H1 (cell line): Measurements from ENCODE around the gene CSGALNACT2. TPM values are rescaled to one million over a fixed set of nuclear protein-coding genes. Genes with fewer than 3 reads are reported as not detected.

Experiments used
- CTCF ChIA-PET: fragments of 300-600 bp; sonication (Branson Sonifier 250); formaldehyde crosslinking; loops from one replicate; lab custom pipeline; 2021; ENCODE audit not compliant: partially characterized antibody; lab: Charles Lee
- POLR2A ChIA-PET: fragments of 300-600 bp; sonication (Branson Sonifier 250); formaldehyde crosslinking; loops from one replicate; lab custom pipeline; 2021; ENCODE audit warnings: inconsistent platforms; ENCODE audit not compliant: partially characterized antibody; lab: Charles Lee
- DNase-seq, 2 experiments: peaks; one replicate each; pipeline versions ENCODE4 v3.0.0 to v3.0.0-alpha.2; 2010 to 2022; ENCODE audit warnings: low spot score in 2 of 2, low read depth in 1 of 2, mixed read lengths in 1 of 2
- FAIRE-seq: peaks from 2 replicates; lab custom pipeline; 2011; peaks lifted over from hg19 to GRCh38; lab: Jason Lieb, UNC
- H2AFZ ChIP-seq: 2 replicates; pipeline ENCODE4 v1.8.1; 2012; ENCODE audit warnings: low read length, inconsistent platforms
- H2AK5ac ChIP-seq: 2 replicates; pipeline ENCODE4 v1.6.1; 2013; ENCODE audit warnings: low read depth, low read length
- H2BK120ac ChIP-seq: replicated peaks from 2 replicates; pipeline ENCODE3; 2013; ENCODE audit warnings: low read depth, low read length, inconsistent platforms
- H2BK12ac ChIP-seq: 2 replicates; pipeline ENCODE4 v1.6.1; 2013; ENCODE audit warnings: low read depth, low read length
- H2BK15ac ChIP-seq: 2 replicates; pipeline ENCODE4 v1.6.1; 2013; ENCODE audit warnings: low read length
- H2BK20ac ChIP-seq: 2 replicates; pipeline ENCODE4 v1.6.1; 2013; ENCODE audit warnings: low read length
- H2BK5ac ChIP-seq: 2 replicates; pipeline ENCODE4 v1.6.1; 2013; ENCODE audit warnings: low read depth, low read length
- H3K14ac ChIP-seq: 2 replicates; pipeline ENCODE4 v1.6.1; 2013; ENCODE audit warnings: inconsistent platforms; ENCODE audit not compliant: insufficient read length
- H3K18ac ChIP-seq: 2 replicates; pipeline ENCODE4 v1.6.1; 2013; ENCODE audit warnings: low read length; ENCODE audit errors: extremely low read depth
- H3K23ac ChIP-seq: 2 replicates; pipeline ENCODE4 v1.6.1; 2013; ENCODE audit warnings: inconsistent platforms; ENCODE audit not compliant: insufficient read length
- H3K23me2 ChIP-seq: 2 replicates; pipeline ENCODE4 v1.6.1; 2013; ENCODE audit warnings: low read depth, low read length
- H3K27ac ChIP-seq: 2 replicates; pipeline ENCODE4 v1.6.1; 2011; ENCODE audit warnings: low read depth, low read length, inconsistent platforms
- H3K27me3 ChIP-seq, 4 experiments: replicated peaks in 1 of 4; 1 replicate in 1 of 4; 2 replicates in 3 of 4; pipeline versions ENCODE4 v1.6.1 to v1.8.1; 2011 to 2013; ENCODE audit warnings: low read length in 3 of 4, mild to moderate bottlenecking in 3 of 4, inconsistent platforms in 2 of 4, mixed read lengths in 2 of 4, moderate library complexity in 1 of 4; ENCODE audit not compliant: control insufficient read depth in 3 of 4, insufficient read depth in 3 of 4; ENCODE audit errors: extremely low read depth in 1 of 4
- H3K36me3 ChIP-seq, 4 experiments: 2 replicates each; pipeline versions ENCODE4 v1.6.1 to v1.8.1; 2011 to 2013; ENCODE audit warnings: mild to moderate bottlenecking in 4 of 4, low read length in 3 of 4, moderate library complexity in 2 of 4, control low read depth in 1 of 4, inconsistent platforms in 1 of 4; ENCODE audit not compliant: insufficient read depth in 4 of 4, control insufficient read depth in 2 of 4
- H3K4ac ChIP-seq: replicated peaks from 2 replicates; pipeline ENCODE3; 2013; ENCODE audit warnings: low read length, low read depth, mixed read lengths, inconsistent platforms; ENCODE audit not compliant: insufficient read length
- H3K4me1 ChIP-seq, 4 experiments: replicated peaks in 1 of 4; 1 replicate in 1 of 4; 2 replicates in 3 of 4; pipeline versions ENCODE4 v1.6.1 to v1.8.1; 2011 to 2013; ENCODE audit warnings: low read length in 3 of 4, inconsistent platforms in 2 of 4, mixed read lengths in 1 of 4; ENCODE audit not compliant: insufficient read depth in 4 of 4, control insufficient read depth in 3 of 4
- H3K4me2 ChIP-seq, 2 experiments: 2 replicates each; pipeline versions ENCODE4 v1.6.1 to v1.8.1; 2011 to 2013; ENCODE audit warnings: low read depth in 2 of 2, low read length in 2 of 2, control low read depth in 1 of 2, inconsistent platforms in 1 of 2, mild to moderate bottlenecking in 1 of 2; ENCODE audit not compliant: insufficient read depth in 1 of 2
- H3K4me3 ChIP-seq, 4 experiments: fragments of 200-600, 300-600 bp in 1 of 4; sonication (generic), shearing (Covaris generic), sonication (Bioruptor Twin) in 1 of 4; 2 replicates each; pipeline versions ENCODE4 v1.5.1 to v1.8.1; 2011 to 2016; ENCODE audit warnings: low read length in 4 of 4, low read depth in 3 of 4, control low read depth in 2 of 4, inconsistent platforms in 2 of 4, mild to moderate bottlenecking in 2 of 4, mixed read lengths in 1 of 4, moderate library complexity in 1 of 4; ENCODE audit not compliant: insufficient read depth in 2 of 4; ENCODE audit errors: extremely low read depth in 1 of 4
- H3K56ac ChIP-seq: replicated peaks from 2 replicates; pipeline ENCODE3; 2013; ENCODE audit warnings: low read depth, mild to moderate bottlenecking, mixed read lengths, low read length, inconsistent platforms; ENCODE audit not compliant: insufficient read length
- H3K79me1 ChIP-seq: 2 replicates; pipeline ENCODE4 v1.6.1; 2013; ENCODE audit warnings: low read depth, low read length, control low read depth
- H3K79me2 ChIP-seq, 2 experiments: 2 replicates each; pipeline versions ENCODE4 v1.6.1 to v1.8.1; 2012 to 2013; ENCODE audit warnings: low read length in 2 of 2, mild to moderate bottlenecking in 2 of 2, inconsistent platforms in 1 of 2; ENCODE audit not compliant: insufficient read depth in 2 of 2, control insufficient read depth in 1 of 2
- H3K9ac ChIP-seq, 4 experiments: replicated peaks in 1 of 4; 1 replicate in 1 of 4; 2 replicates in 3 of 4; pipeline versions ENCODE4 v1.6.1 to v1.8.1; 2011 to 2013; ENCODE audit warnings: low read depth in 3 of 4, low read length in 3 of 4, control low read depth in 2 of 4, mild to moderate bottlenecking in 2 of 4, moderate library complexity in 2 of 4, inconsistent platforms in 1 of 4; ENCODE audit errors: extremely low read depth in 1 of 4
- H3K9me3 ChIP-seq, 2 experiments: 2 replicates each; pipeline versions ENCODE4 v1.6.1 to v1.8.1; 2012 to 2013; ENCODE audit warnings: mild to moderate bottlenecking in 2 of 2, moderate library complexity in 2 of 2, control low read depth in 1 of 2, inconsistent platforms in 1 of 2, low read depth in 1 of 2, low read length in 1 of 2, mixed read lengths in 1 of 2; ENCODE audit not compliant: insufficient read depth in 2 of 2
- H4K20me1 ChIP-seq, 2 experiments: replicated peaks in 1 of 2; 2 replicates each; pipeline versions ENCODE3 to v1.8.1; 2011 to 2013; ENCODE audit warnings: inconsistent platforms in 2 of 2, low read length in 2 of 2, mild to moderate bottlenecking in 1 of 2; ENCODE audit not compliant: insufficient read depth in 2 of 2, control insufficient read depth in 1 of 2
- H4K5ac ChIP-seq: 2 replicates; pipeline ENCODE4 v1.6.1; 2013; ENCODE audit warnings: low read length, low read depth, mixed read lengths, inconsistent platforms; ENCODE audit not compliant: insufficient read length
- H4K8ac ChIP-seq: 2 replicates; pipeline ENCODE4 v1.8.0; 2013; ENCODE audit warnings: mild to moderate bottlenecking, moderate library complexity, low read length, inconsistent platforms; ENCODE audit not compliant: insufficient read depth; ENCODE audit errors: extremely low read depth
- H4K91ac ChIP-seq: replicated peaks from 2 replicates; pipeline ENCODE3; 2013; ENCODE audit warnings: low read length, mixed read lengths, inconsistent platforms; ENCODE audit not compliant: insufficient read length
- CTCF ChIP-seq, 3 experiments: IDR thresholded peaks; 1 replicate in 2 of 3; 2 replicates in 1 of 3; pipeline versions ENCODE4 v1.5.1 to v1.6.1; 2011; ENCODE audit warnings: low read length in 3 of 3, mild to moderate bottlenecking in 3 of 3, inconsistent platforms in 2 of 3, low read depth in 1 of 3, moderate library complexity in 1 of 3; ENCODE audit not compliant: insufficient read depth in 1 of 3; ENCODE audit errors: control extremely low read depth in 1 of 3
- E2F6 ChIP-seq: IDR thresholded peaks from 2 replicates; pipeline ENCODE4 v1.6.1; 2012; ENCODE audit warnings: inconsistent platforms
- EP300 ChIP-seq, 2 experiments: IDR thresholded peaks; 1 replicate in 1 of 2; 2 replicates in 1 of 2; pipeline ENCODE4 v1.6.1; 2011 to 2012; ENCODE audit warnings: low read depth in 2 of 2, low read length in 2 of 2, mild to moderate bottlenecking in 2 of 2, borderline replicate concordance in 1 of 2, inconsistent platforms in 1 of 2, moderate library complexity in 1 of 2
- KDM4A ChIP-seq: IDR thresholded peaks from one replicate; pipeline ENCODE4 v1.7.1; 2012; ENCODE audit warnings: low read depth, mild to moderate bottlenecking, moderate library complexity, low read length, inconsistent platforms; ENCODE audit not compliant: severe bottlenecking
- whole genome bisulfite sequencing, 2 experiments: shearing (Covaris generic) in 1 of 2; methylation state at CpG; one replicate each; pipeline versions ENCODE4 v1.1.6 to v1.1.7; 2013 to 2015; ENCODE audit warnings: low lambda C conversion rate in 2 of 2, mixed read lengths in 2 of 2, inconsistent platforms in 1 of 2, low coverage in 1 of 2, missing lambda C conversion rate in 1 of 2; ENCODE audit not compliant: insufficient replicate concordance in 2 of 2, insufficient coverage in 1 of 2, insufficient read length in 1 of 2; ENCODE audit errors: extremely low coverage in 1 of 2, missing lambda C conversion rate in 1 of 2; 5-methylcytosine and 5-hydroxymethylcytosine counted together
- polyA plus RNA-seq, 7 experiments: library from polyadenylated mRNA; depleted of rRNA in 3 of 7; stranded (reverse) in 5 of 7; unstranded in 2 of 7; fragments of >200 nt in 5 of 7; fragments of 200-250 nt in 2 of 7; gene quantifications; 1 replicate in 5 of 7; 2 replicates in 1 of 7; 4 replicates in 1 of 7; pipeline versions ENCODE4 v1.2.1 to v1.2.3, GENCODE V29; 2011 to 2013; ENCODE audit warnings: missing spikeins in 2 of 7, mixed read lengths in 2 of 7
- total RNA-seq: library from RNA; stranded (reverse); fragmentation: NEBNext Ultra II Directional; extraction: Animal tissue kit (Norgen Biotek cat#: 25700); gene quantifications from 2 replicates; pipeline ENCODE4 v1.2.1, GENCODE V29; 2021

Gene CSGALNACT2
- total and polyA plus RNA-seq, 2 of the 8 experiments (the other 6 are each of a cell fraction or from before 2014, with no cell fraction given) = 2.6 to 5.3 TPM

- H4K20me1 ChIP-seq = peaks cover 1 to 21% of the 10 kb centered on the region in 2 experiments
- POLR2A ChIA-PET = interaction anchor here (0.6 to 1.5 kb wide), 6 partner anchors 8 to 418 kb away, joined by 3 to 5 read pairs (median 3); no protein-coding TSS in a partner anchor
- H3K4me1 ChIP-seq = peaks cover 0 to 10% (median 4%) of the 10 kb centered on the region in 4 experiments; a peak in 5 of 7 replicates
- H3K23ac ChIP-seq = no peak overlapping the region
- H3K4ac ChIP-seq = no peak overlapping the region
- peak in 1 of 2 experiments; percentile 43 for DNase-seq
- no peak overlapping the region for H2AK5ac ChIP-seq
- FAIRE-seq = no peak
- no peak overlapping the region for H2BK20ac ChIP-seq
- H3K36me3 ChIP-seq = peaks cover 8 to 27% (median 25%) of the 10 kb centered on the region in 4 experiments
- no peak overlapping the region for H3K9ac ChIP-seq
- no peak overlapping the region for H2BK120ac ChIP-seq
- H4K5ac ChIP-seq = no peak overlapping the region
- H3K14ac ChIP-seq = no peak overlapping the region
- H3K23me2 ChIP-seq = peaks cover 5% of the 10 kb centered on the region; the same call in 1 of the 2 replicates
- H3K27me3 ChIP-seq = no peaks in the 10 kb centered on the region
- H2BK12ac ChIP-seq = no peak overlapping the region
- WGBS, 2 experiments = 87% methylated on average over 11 of the region's 11 CpGs; no CpG with 5 or more reads in 1 of the 2 experiments
- no peak overlapping the region for H2AFZ ChIP-seq
- no peaks in the 10 kb centered on the region for H3K9me3 ChIP-seq
- peak overlapping the region; percentile 14 to 73; a peak in 2 of 4 replicates for H3K4me2 ChIP-seq
- no peak overlapping the region for H4K91ac ChIP-seq
- no peak overlapping the region for H2BK5ac ChIP-seq
- no peak overlapping the region for H2BK15ac ChIP-seq
- H3K27ac ChIP-seq = no peak overlapping the region
- CTCF ChIA-PET = interaction anchor here (0.5 to 8.1 kb wide), 29 partner anchors 8 to 580 kb away, joined by 3 to 159 read pairs (median 6); no protein-coding TSS in a partner anchor
- H3K79me2 ChIP-seq = no peaks in the 10 kb centered on the region; a peak in 1 of 4 replicates
- no peak overlapping the region; the same call in 1 of the 2 replicates for H3K18ac ChIP-seq
- no peak overlapping the region for H3K56ac ChIP-seq
- H4K8ac ChIP-seq = no peak overlapping the region
- peak overlapping the region in 2 of 4 experiments; percentile 64 to 71; a peak in 3 of 8 replicates for H3K4me3 ChIP-seq
- H3K79me1 ChIP-seq = no peaks in the 10 kb centered on the region
- TF ChIP-seq E2F6 = no peak
- TF ChIP-seq KDM4A = no peak
- TF ChIP-seq EP300 (IDR thresholded peaks at IDR 0.05; ENCODE audit: borderline replicate concordance in 1 of 2, low read depth in 2 of 2, low read length in 2 of 2) = no peak
- TF ChIP-seq CTCF (IDR thresholded peaks at IDR 0.05; ENCODE audit: control extremely low read depth in 1 of 3, insufficient read depth in 1 of 3, low read depth in 1 of 3, low read length in 3 of 3) = no peak
Measured at GRCh38 chr10:43201545-43202131, 63.4 kb downstream of the CSGALNACT2 start.
